ENCODE results near the gene PTPRCAP.

PTPRCAP gene

DNA sequence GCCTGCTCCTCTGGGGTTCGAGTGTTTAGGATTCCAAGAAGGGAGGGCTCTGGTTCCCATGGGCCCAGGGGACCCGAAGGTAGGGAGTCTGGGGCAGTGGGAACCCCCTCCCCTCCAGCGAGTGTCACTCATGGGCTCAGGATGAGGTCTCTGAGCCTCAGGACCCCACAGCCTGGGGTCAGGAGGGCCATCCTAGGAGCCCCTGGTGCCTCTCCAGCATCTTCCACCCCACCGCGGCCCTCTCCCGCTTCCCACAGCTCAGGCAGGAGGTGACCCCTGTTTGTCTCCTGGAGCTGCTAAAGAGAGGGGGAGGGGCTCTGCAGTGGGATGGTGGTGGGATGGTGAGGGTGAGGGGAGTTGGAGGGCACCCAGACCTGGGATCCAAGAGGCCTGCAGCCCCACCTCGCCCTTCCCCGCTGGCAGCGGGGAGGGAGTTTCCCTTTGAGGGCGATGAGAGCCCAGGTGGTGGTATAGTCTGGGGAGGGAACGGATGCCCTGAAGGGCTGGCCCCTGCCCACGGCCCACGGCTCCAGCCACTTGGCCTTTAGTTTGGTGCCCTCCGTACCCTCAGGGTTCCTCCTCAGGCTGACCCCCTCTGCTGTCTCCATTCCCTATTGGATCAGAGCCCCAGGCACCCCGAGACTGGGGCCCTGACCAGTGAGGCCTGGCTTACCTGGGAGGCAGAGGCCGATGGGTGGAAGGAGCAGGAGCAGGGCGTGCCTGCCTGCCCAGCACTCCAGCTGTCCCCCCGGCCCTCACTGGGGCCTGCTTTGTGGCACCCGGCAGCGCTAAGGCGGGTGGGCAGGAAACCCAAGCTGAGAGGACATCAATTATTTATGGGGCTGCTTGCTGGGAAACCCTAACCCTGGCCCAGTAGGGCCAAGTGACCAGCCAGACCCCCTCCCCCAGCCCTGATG is 16.6 kb upstream of the PTPRCAP start:
- TF ChIP-seq, protein P1, sequence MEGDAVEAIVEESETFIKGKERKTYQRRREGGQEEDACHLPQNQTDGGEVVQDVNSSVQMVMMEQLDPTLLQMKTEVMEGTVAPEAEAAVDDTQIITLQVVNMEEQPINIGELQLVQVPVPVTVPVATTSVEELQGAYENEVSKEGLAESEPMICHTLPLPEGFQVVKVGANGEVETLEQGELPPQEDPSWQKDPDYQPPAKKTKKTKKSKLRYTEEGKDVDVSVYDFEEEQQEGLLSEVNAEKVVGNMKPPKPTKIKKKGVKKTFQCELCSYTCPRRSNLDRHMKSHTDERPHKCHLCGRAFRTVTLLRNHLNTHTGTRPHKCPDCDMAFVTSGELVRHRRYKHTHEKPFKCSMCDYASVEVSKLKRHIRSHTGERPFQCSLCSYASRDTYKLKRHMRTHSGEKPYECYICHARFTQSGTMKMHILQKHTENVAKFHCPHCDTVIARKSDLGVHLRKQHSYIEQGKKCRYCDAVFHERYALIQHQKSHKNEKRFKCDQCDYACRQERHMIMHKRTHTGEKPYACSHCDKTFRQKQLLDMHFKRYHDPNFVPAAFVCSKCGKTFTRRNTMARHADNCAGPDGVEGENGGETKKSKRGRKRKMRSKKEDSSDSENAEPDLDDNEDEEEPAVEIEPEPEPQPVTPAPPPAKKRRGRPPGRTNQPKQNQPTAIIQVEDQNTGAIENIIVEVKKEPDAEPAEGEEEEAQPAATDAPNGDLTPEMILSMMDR (conservative IDR thresholded peaks at IDR 0.05; ENCODE audit: low read depth, low read length), result no peak
- DNase-seq (ENCODE audit: low read depth), result no peak
- no peak overlapping the region for H3K4me3 ChIP-seq (ENCODE audit: low read depth, low read length)

GRCh38 chr11:67452141-67452952 is 14.9 kb upstream of the PTPRCAP start, which contains the start of gene GPR152:
GPR152 (minus strand) TSS chr11:67452729; CDS start chr11:67452724, 5 bp downstream.
- no peak for DNase-seq (ENCODE audit: low read depth)
- no peak within 1 kb of the TSS for H3K4me3 ChIP-seq (ENCODE audit: low read depth, low read length)
- TF ChIP-seq, protein P1 (conservative IDR thresholded peaks at IDR 0.05; ENCODE audit: low read depth, low read length), result no peak

DNA sequence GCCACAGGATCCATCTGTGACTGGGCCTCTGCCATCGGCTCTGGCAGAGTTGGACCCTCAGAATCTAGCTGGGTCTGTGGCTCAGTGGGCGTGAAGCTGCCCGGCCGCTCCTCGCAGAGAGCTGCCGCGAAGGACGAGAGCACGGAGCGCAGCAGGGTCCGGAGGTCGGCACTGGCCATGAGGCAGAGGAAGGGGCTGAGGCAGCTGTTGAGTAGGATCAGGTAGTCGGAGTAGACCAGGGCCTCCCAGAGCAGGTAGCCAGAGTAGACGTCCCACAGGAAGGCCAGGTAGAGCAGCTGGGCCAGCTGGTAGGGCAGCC is 14.1 kb upstream of the PTPRCAP start:
- H3K4me3 ChIP-seq (ENCODE audit: low read depth, low read length), result no peak overlapping the region
- no peak for DNase-seq (ENCODE audit: low read depth)
- TF ChIP-seq, protein P1 (conservative IDR thresholded peaks at IDR 0.05; ENCODE audit: low read depth, low read length), result no peak

GRCh38 chr11:67450796-67451657 is 13.5 kb upstream of the PTPRCAP start:
- TF ChIP-seq, protein P1 (conservative IDR thresholded peaks at IDR 0.05; ENCODE audit: low read depth, low read length), result no peak
- no peak overlapping the region for H3K4me3 ChIP-seq (ENCODE audit: low read depth, low read length)
- no peak for DNase-seq (ENCODE audit: low read depth)

DNA sequence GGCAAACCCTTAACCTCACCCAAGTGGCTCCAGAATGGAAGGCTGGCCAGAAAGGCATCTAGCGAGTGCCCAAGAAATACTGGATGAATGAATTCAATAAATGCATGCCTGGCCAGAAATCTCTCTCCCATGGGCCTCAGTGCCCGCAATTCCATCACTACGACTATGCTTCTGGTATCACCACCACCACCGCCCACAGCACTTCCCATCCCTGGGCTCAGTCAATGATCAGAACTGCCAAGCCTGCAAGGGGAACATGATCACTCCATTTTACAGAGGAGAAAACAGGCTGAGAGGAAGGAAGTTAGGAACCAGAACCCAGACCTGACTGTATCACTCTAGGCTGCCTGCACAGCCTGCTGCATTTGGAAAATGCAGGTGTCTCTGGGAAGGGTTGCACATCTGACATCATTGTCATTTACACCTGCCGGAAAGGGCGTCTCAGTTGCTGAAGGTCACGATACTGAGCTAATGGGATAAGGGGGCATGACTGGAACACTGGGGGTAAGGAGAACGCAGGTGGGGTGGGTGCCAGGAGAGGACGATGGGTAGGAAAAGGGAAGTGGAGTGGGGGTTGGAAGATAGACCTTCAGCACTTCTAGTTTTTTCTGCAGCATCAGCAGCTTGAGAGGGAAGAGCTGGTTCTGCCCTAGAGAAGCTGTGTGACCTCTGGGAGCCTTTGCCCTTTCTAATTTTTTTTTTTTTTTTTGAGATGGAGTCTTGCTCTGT is 11.8 kb upstream of the PTPRCAP start:
- no peak overlapping the region for H3K4me3 ChIP-seq (ENCODE audit: low read depth, low read length)
- TF ChIP-seq, protein P1 (conservative IDR thresholded peaks at IDR 0.05; ENCODE audit: low read depth, low read length), result no peak
- no peak for DNase-seq (ENCODE audit: low read depth)

DNA sequence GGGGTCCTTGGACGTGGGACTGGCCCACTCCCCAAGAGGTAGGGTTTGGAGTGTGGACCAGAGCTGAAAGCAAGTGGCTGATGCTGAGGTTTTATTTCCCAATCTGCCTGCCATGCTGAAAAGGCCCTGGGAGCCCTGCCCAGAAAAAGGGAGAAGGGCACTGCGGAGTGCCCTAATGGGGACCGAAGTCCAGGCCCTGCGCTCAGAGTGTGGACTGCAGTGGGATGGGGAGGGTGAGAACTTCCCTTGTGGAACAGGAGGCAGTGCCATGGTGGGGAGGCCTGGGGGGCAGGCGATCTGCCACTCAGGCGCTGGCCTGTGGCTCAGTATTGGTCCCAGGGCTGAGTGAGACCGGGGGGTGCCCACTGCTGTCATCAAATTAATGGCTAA is 10.7 kb upstream of the PTPRCAP start:
- TF ChIP-seq, protein P1 (conservative IDR thresholded peaks at IDR 0.05; ENCODE audit: low read depth, low read length), result no peak
- no peak for DNase-seq (ENCODE audit: low read depth)
- no peak overlapping the region for H3K4me3 ChIP-seq (ENCODE audit: low read depth, low read length)
